ENCODE measurements around the gene ADIG. TPM values are rescaled to one million over a fixed set of nuclear protein-coding genes. Genes with fewer than 3 reads are reported as not detected.
A peak's percentile ranks its signal among the peaks of the same experiment; 100 is the strongest.

The ADIG gene
- total and polyA plus RNA-seq, 2 of the 13 experiments (the other 11 are each of a cell fraction or from before 2014, with no cell fraction given) = 0.15 TPM; not detected in 1

- TF ChIP-seq ZNF687 (CRISPR knock-in tag; IDR thresholded peaks at IDR 0.05) (peak; percentile 92), EHMT2 (IDR thresholded peaks at IDR 0.05; ENCODE audit: borderline replicate concordance, low read depth, low read length) (no peak), PRDM15 (CRISPR knock-in tag; IDR thresholded peaks at IDR 0.05) (no peak), MAFG (CRISPR knock-in tag; IDR thresholded peaks at IDR 0.05) (no peak), RBM39 (IDR thresholded peaks at IDR 0.05; ENCODE audit: low read depth, low read length, poor library complexity, severe bottlenecking) (peak; percentile 56), POLR2AphosphoS5 (IDR thresholded peaks at IDR 0.05; ENCODE audit: low read depth, low read length) (no peak), ZNF567 (CRISPR knock-in tag; IDR thresholded peaks at IDR 0.05; ENCODE audit: borderline replicate concordance) (peak; percentile 79; the same call in 1 of the 2 replicates), YY1 (IDR thresholded peaks at IDR 0.05; ENCODE audit: insufficient read depth, insufficient replicate concordance, low read depth, low read length) (no peak), BRD4 (CRISPR knock-in tag; IDR thresholded peaks at IDR 0.05) (peak; percentile 45; the same call in 1 of the 2 replicates), ZNF574 (CRISPR knock-in tag; IDR thresholded peaks at IDR 0.05) (peak; percentile 20; the same call in 1 of the 2 replicates), ZNF121 (CRISPR knock-in tag; IDR thresholded peaks at IDR 0.05) (peak; percentile 97), ZNF792 (CRISPR knock-in tag; IDR thresholded peaks at IDR 0.05) (peak; percentile 4; the same call in 1 of the 2 replicates)
- TF ChIP-seq, protein P1, sequence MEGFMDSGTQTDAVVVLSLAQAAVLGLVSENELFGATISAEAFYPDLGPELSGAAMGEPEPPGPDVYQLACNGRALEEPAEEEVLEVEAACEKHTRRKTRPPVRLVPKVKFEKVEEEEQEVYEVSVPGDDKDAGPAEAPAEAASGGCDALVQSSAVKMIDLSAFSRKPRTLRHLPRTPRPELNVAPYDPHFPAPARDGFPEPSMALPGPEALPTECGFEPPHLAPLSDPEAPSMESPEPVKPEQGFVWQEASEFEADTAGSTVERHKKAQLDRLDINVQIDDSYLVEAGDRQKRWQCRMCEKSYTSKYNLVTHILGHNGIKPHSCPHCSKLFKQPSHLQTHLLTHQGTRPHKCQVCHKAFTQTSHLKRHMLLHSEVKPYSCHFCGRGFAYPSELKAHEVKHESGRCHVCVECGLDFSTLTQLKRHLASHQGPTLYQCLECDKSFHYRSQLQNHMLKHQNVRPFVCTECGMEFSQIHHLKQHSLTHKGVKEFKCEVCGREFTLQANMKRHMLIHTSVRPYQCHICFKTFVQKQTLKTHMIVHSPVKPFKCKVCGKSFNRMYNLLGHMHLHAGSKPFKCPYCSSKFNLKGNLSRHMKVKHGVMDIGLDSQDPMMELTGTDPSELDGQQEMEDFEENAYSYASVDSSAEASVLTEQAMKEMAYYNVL (CRISPR knock-in tag; IDR thresholded peaks at IDR 0.05; ENCODE audit: borderline replicate concordance) = peak; percentile 5; the same call in 1 of the 2 replicates
Measured at GRCh38 chr20:38601216-38602184, 20.5 kb downstream of the ADIG start, which contains the start of gene ARHGAP40 (continued).

All from HepG2 (cell line).